Thoracic aorta (tissue), 2 donors: ENCODE measurements around the gene HRH2. TPM values are rescaled to one million over a fixed set of nuclear protein-coding genes. Genes with fewer than 3 reads are reported as not detected.

Source experiments
- ATAC-seq: fragments of 150-250 bp; one replicate; pipeline ENCODE4 v1.8.0; 2017; ENCODE audit warnings: low read depth; ENCODE audit not compliant: insufficient number of reproducible peaks, low FRiP score
- DNase-seq: peaks from one replicate; pipeline ENCODE4 v3.0.0-alpha.2; 2020; ENCODE audit warnings: low spot score
- H3K27ac ChIP-seq, 2 donors: fragments of 200-600 bp; sonication (generic); 1 replicate in 1 of 2; 2 replicates in 1 of 2; pipeline ENCODE4 v1.5.1; 2016; ENCODE audit warnings: mild to moderate bottlenecking in 2 of 2, moderate library complexity in 2 of 2
- H3K27me3 ChIP-seq: fragments of 200-600 bp; sonication (generic); replicated peaks from 2 replicates; pipeline ENCODE4 v1.6.0; 2016; ENCODE audit warnings: mild to moderate bottlenecking; ENCODE audit not compliant: insufficient read depth
- H3K36me3 ChIP-seq: fragments of 200-600 bp; sonication (generic); one replicate; pipeline ENCODE4 v1.5.1; 2016
- H3K4me1 ChIP-seq, 2 donors: fragments of 200-600 bp; sonication (generic); 1 replicate in 1 of 2; 2 replicates in 1 of 2; pipeline versions ENCODE4 v1.5.1 to v1.6.0; 2016; ENCODE audit warnings: low read depth in 2 of 2, mild to moderate bottlenecking in 1 of 2; ENCODE audit not compliant: control insufficient read depth in 1 of 2
- H3K4me3 ChIP-seq: fragments of 200-600 bp; sonication (generic); 2 replicates; pipeline ENCODE4 v1.5.1; 2016; ENCODE audit warnings: mild to moderate bottlenecking
- H3K9me3 ChIP-seq: fragments of 200-600 bp; sonication (generic); 2 replicates; pipeline ENCODE4 v1.5.1; 2016
- CTCF ChIP-seq: fragments of 200-600 bp; sonication (generic); IDR thresholded peaks from one replicate; pipeline ENCODE4 v1.5.1; 2019; ENCODE audit warnings: antibody characterized with exemption
- total RNA-seq, 2 donors: library from RNA; depleted of rRNA; stranded (reverse); fragments of >200 nt; gene quantifications; one replicate each; pipeline versions ENCODE4 v1.1.0 to v1.2.3, GENCODE V29; 2016

Gene HRH2
- total RNA-seq, 2 donors from 2014 or later, result 8.8 to 23.1 TPM

GRCh38 chr5:175693741-175694140 lies 35.9 kb downstream of the HRH2 start:
- H3K27me3 ChIP-seq, result no peaks in the 10 kb centered on the region
- no peaks in the 10 kb centered on the region for H3K36me3 ChIP-seq
- H3K4me3 ChIP-seq, result no peak overlapping the region
- no peak for TF ChIP-seq CTCF
- ATAC-seq (no peak), DNase-seq (no peak)
- H3K27ac ChIP-seq, result peak overlapping the region in 1 of 2 donors; percentile 30
- H3K9me3 ChIP-seq, result no peaks in the 10 kb centered on the region
- H3K4me1 ChIP-seq, result peaks cover 24 to 33% of the 10 kb centered on the region in 2 donors

GRCh38 chr5:175694371-175695160 lies 36.7 kb downstream of the HRH2 start:
- no peak for ATAC-seq
- Histone ChIP-seq H3K9me3 (no peaks in the 10 kb centered on the region), H3K36me3 (no peaks in the 10 kb centered on the region), H3K27ac (peak overlapping the region in 1 of 2 donors; percentile 17), H3K4me3 (no peak overlapping the region), H3K27me3 (no peaks in the 10 kb centered on the region), H3K4me1 (peaks cover 18 to 27% of the 10 kb centered on the region in 2 donors)
- TF ChIP-seq CTCF, result no peak
- no peak for DNase-seq

GRCh38 chr5:175695161-175696126 lies 37.6 kb downstream of the HRH2 start:
- H3K27me3 ChIP-seq, result no peaks in the 10 kb centered on the region
- no peak for DNase-seq
- H3K9me3 ChIP-seq, result no peaks in the 10 kb centered on the region
- TF ChIP-seq CTCF, result no peak
- no peak overlapping the region for H3K4me3 ChIP-seq
- no peaks in the 10 kb centered on the region for H3K36me3 ChIP-seq
- H3K4me1 ChIP-seq, result peaks cover 12 to 19% of the 10 kb centered on the region in 2 donors
- peak overlapping the region in 1 of 2 donors; percentile 17 for H3K27ac ChIP-seq
- no peak for ATAC-seq

GRCh38 chr5:175696139-175696854 lies 38.4 kb downstream of the HRH2 start:
- Histone ChIP-seq H3K4me3 (no peak overlapping the region), H3K27me3 (no peaks in the 10 kb centered on the region), H3K4me1 (peaks cover 12 to 15% of the 10 kb centered on the region in 2 donors), H3K36me3 (no peaks in the 10 kb centered on the region), H3K27ac (no peak overlapping the region), H3K9me3 (no peaks in the 10 kb centered on the region)
- DNase-seq, result no peak
- ATAC-seq, result peak; percentile 29
- no peak for TF ChIP-seq CTCF
